ENCODE data around the gene SLC10A3.

Gene SLC10A3

GRCh38 chrX:154490414-154491083 lies at the start of gene SLC10A3:
Gene SLC10A3 (minus strand): TSS chrX:154490629. CDS start chrX:154488940, 1,689 bp downstream.
- peak; percentile 94 for DNase-seq

- DNase-seq = no peak
These were observed 48.6 kb upstream of the SLC10A3 start for GRCh38 chrX:154539077-154539476.

- DNase-seq = no peak
These were observed 45.5 kb upstream of the SLC10A3 start for GRCh38 chrX:154535892-154536291.

- peak; percentile 91 for DNase-seq
These were observed 44.3 kb upstream of the SLC10A3 start for GRCh38 chrX:154534526-154535322.

GRCh38 chrX:154532690-154533089 lies 42.3 kb upstream of the SLC10A3 start:
- no peak for DNase-seq

GRCh38 chrX:154531626-154532025 lies 41.2 kb upstream of the SLC10A3 start:
- no peak for DNase-seq

GRCh38 chrX:154530286-154530685 lies 39.9 kb upstream of the SLC10A3 start:
- DNase-seq = no peak

GRCh38 chrX:154529206-154529612 lies 38.8 kb upstream of the SLC10A3 start:
- no peak for DNase-seq

- peak; percentile 68 for DNase-seq
These were observed 36.7 kb upstream of the SLC10A3 start for GRCh38 chrX:154526901-154527675.

- DNase-seq = no peak
These were observed 35.4 kb upstream of the SLC10A3 start for GRCh38 chrX:154525606-154526490.

- no peak for DNase-seq
These were observed 29.0 kb upstream of the SLC10A3 start for GRCh38 chrX:154519389-154519788.

GRCh38 chrX:154517101-154517781 lies 26.8 kb upstream of the SLC10A3 start:
- no peak for DNase-seq

- DNase-seq = peak; percentile 2
These were observed 26.2 kb upstream of the SLC10A3 start for GRCh38 chrX:154516656-154517100.

GRCh38 chrX:154515966-154516655 lies 25.7 kb upstream of the SLC10A3 start, which contains the start of gene FAM3A:
Gene FAM3A (minus strand): TSS chrX:154516232. CDS start chrX:154515772, 460 bp downstream.
- peak; percentile 90 for DNase-seq

GRCh38 chrX:154515090-154515965 lies 24.9 kb upstream of the SLC10A3 start:
- DNase-seq = peak; percentile 4

- DNase-seq = peak; percentile 14
These were observed 23.3 kb upstream of the SLC10A3 start for GRCh38 chrX:154513716-154514115.

- no peak for DNase-seq
These were observed 22.6 kb upstream of the SLC10A3 start for GRCh38 chrX:154512879-154513553.

- DNase-seq = no peak
These were observed 21.3 kb upstream of the SLC10A3 start for GRCh38 chrX:154511761-154512160.

GRCh38 chrX:154509455-154509854 lies 19.0 kb upstream of the SLC10A3 start:
- no peak for DNase-seq

Data from suppressor macrophage treated with lipopolysaccharide for 4 hours (primary cell).